HepG2 (cell line): ENCODE results near the gene TRMT2A. TPM values are rescaled to one million over a fixed set of nuclear protein-coding genes. Genes with fewer than 3 reads are reported as not detected.

ENCODE experiments used
- ARNT ChIP-seq: fragments of 450-650 bp; IDR thresholded peaks from 2 replicates; pipeline ENCODE4 v1.6.1; 2017
- ATF1 ChIP-seq: IDR thresholded peaks from 2 replicates; pipeline ENCODE4 v1.6.1; 2016; ENCODE audit warnings: mild to moderate bottlenecking, control low read depth
- KLF16 ChIP-seq, 2 experiments: sonication (generic) in 1 of 2; formaldehyde crosslinking in 1 of 2; IDR thresholded peaks; 2 replicates each; pipeline versions ENCODE4 v1.6.1 to v1.8.0; 2016 to 2023; ENCODE audit warnings: missing genetic modification reagents in 2 of 2, missing compliant biosample characterization in 1 of 2
- MAFG ChIP-seq: sonication (generic); formaldehyde crosslinking; IDR thresholded peaks from 2 replicates; pipeline ENCODE4 v1.5.1; 2020; ENCODE audit warnings: mild to moderate bottlenecking, missing genetic modification reagents
- MED1 ChIP-seq: sonication (generic); formaldehyde crosslinking; IDR thresholded peaks from 2 replicates; pipeline ENCODE4 v1.4.0; 2020; ENCODE audit warnings: missing genetic modification reagents
- NR1H2 ChIP-seq: sonication (generic); formaldehyde crosslinking; IDR thresholded peaks from 2 replicates; pipeline ENCODE4 v1.8.1; 2022; ENCODE audit warnings: low read depth, missing genetic modification reagents, borderline replicate concordance
- PAX8 ChIP-seq: sonication (generic); formaldehyde crosslinking; IDR thresholded peaks from 2 replicates; pipeline ENCODE4 v1.8.0; 2022; ENCODE audit warnings: mild to moderate bottlenecking, missing genetic modification reagents, borderline replicate concordance
- RAD21 ChIP-seq: fragments of 450-650 bp; formaldehyde crosslinking; IDR thresholded peaks from 2 replicates; pipeline ENCODE4 v1.5.0; 2020; ENCODE audit warnings: mild to moderate bottlenecking
- RARG ChIP-seq: sonication (generic); formaldehyde crosslinking; IDR thresholded peaks from 2 replicates; pipeline ENCODE4 v1.4.0; 2020; ENCODE audit warnings: low read depth, mild to moderate bottlenecking, missing genetic modification reagents
- RXRB ChIP-seq: IDR thresholded peaks from 2 replicates; pipeline ENCODE4 v1.6.1; 2016; ENCODE audit warnings: borderline replicate concordance, missing genetic modification reagents, missing compliant biosample characterization
- SKI ChIP-seq: fragments of 450-650 bp; IDR thresholded peaks from one replicate; pipeline ENCODE4 v1.6.1; 2018; ENCODE audit warnings: mild to moderate bottlenecking; ENCODE audit not compliant: partially characterized antibody
- ZFYVE20 ChIP-seq: sonication (generic); formaldehyde crosslinking; IDR thresholded peaks from 2 replicates; pipeline ENCODE4 v1.8.0; 2023; ENCODE audit warnings: low read depth, mild to moderate bottlenecking, moderate library complexity, missing genetic modification reagents, borderline replicate concordance
- ZKSCAN1 ChIP-seq: fragments of 150-350 bp; IDR thresholded peaks from 2 replicates; pipeline ENCODE4 v1.6.1; 2014; ENCODE audit warnings: low read length
- ZNF317 ChIP-seq: sonication (generic); formaldehyde crosslinking; IDR thresholded peaks from 2 replicates; pipeline ENCODE4 v1.5.0; 2020; ENCODE audit warnings: mild to moderate bottlenecking, missing genetic modification reagents
- ZNF335 ChIP-seq: sonication (generic); formaldehyde crosslinking; IDR thresholded peaks from 2 replicates; pipeline ENCODE4 v1.4.0; 2020; ENCODE audit warnings: missing genetic modification reagents
- ZNF562 ChIP-seq: sonication (generic); formaldehyde crosslinking; IDR thresholded peaks from 2 replicates; pipeline ENCODE4 v1.8.0; 2022; ENCODE audit warnings: missing genetic modification reagents, borderline replicate concordance
- ZNF75D ChIP-seq: sonication (generic); formaldehyde crosslinking; IDR thresholded peaks from 2 replicates; pipeline ENCODE4 v1.8.1; 2023; ENCODE audit warnings: missing genetic modification reagents, mild to moderate bottlenecking, borderline replicate concordance
- polyA plus RNA-seq, 8 experiments: library from polyadenylated mRNA; depleted of rRNA in 3 of 8; stranded (reverse) in 7 of 8; unstranded in 1 of 8; fragments of >200 nt; fragmentation: Illumina TruSeq in 4 of 8; extraction: Trizol in 4 of 8; gene quantifications; 2 replicates each; pipeline versions ENCODE4 v1.2.1 to v1.2.3, GENCODE V29; 2011 to 2016; ENCODE audit warnings: low read depth in 4 of 8, missing spikeins in 1 of 8, mixed read lengths in 1 of 8; ENCODE audit not compliant: insufficient read depth in 1 of 8
- total RNA-seq, 5 experiments: library from RNA; depleted of rRNA; stranded (reverse); fragments of >200 nt; fragmentation: Illumina TruSeq; extraction: Trizol; gene quantifications; 2 replicates each; pipeline ENCODE4 v1.2.3, GENCODE V29; 2016; ENCODE audit warnings: low read depth in 1 of 5
- TF ChIP-seq, protein P1 (sequence below): sonication (generic); formaldehyde crosslinking; IDR thresholded peaks from 2 replicates; pipeline ENCODE4 v1.4.0; 2020; ENCODE audit warnings: mild to moderate bottlenecking, missing genetic modification reagents
- TF ChIP-seq, protein P2 (sequence below): sonication (generic); formaldehyde crosslinking; IDR thresholded peaks from 2 replicates; pipeline ENCODE4 v1.5.0; 2020; ENCODE audit warnings: missing genetic modification reagents, mild to moderate bottlenecking, borderline replicate concordance
- TF ChIP-seq, protein P3 (sequence below): sonication (generic); formaldehyde crosslinking; IDR thresholded peaks from 2 replicates; pipeline ENCODE4 v1.4.0; 2020; ENCODE audit warnings: missing genetic modification reagents
- TF ChIP-seq, protein P4 (sequence below): sonication (generic); formaldehyde crosslinking; IDR thresholded peaks from 2 replicates; pipeline ENCODE4 v1.4.0; 2020; ENCODE audit warnings: missing genetic modification reagents

The TRMT2A gene
- total and polyA plus RNA-seq, 2 of the 13 experiments (the other 11 are each of a cell fraction or from before 2014, with no cell fraction given): 24.0 to 30.3 TPM

DNA sequence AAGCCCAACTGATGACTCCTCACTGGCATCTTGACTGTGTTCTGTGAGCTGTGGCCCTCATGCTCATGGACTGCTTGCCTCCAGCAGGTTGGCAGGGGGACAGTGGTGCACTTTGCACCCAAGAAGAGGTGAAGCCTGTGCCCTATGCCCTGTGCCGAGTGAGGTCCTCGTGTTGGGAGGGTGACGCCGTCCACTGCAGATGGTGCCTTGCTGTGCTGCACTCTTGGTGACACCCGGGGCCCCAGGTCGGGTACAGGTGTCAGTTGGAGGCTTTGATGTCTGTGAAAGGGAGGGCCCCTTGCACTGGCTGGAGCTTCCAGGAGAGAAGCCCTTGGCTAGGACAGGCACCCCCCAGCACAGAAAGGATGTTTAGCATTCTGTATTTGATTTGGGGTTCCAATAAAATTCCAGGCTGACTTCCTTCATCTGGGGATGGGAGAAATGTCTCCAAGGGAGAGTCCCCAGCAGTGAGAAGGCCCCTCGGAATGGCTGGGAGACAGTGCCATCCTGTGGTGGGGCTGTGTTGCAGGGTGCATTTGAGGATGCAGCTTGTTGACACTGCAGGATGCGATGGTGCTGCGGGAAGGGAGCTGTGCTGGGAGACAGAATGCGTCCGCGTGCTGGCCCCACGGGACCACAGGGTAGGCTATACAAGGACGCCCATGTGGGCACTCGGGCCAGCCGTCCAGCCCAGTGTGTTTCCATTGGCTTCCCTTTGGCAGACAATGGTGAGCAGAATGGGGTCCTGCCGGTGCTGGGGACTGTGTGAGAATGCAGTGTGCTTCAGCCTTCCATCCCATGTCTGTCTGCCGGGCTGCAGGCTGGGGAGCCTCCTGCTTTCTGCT, 12.1 kb upstream of the TRMT2A start (continued):
- TF ChIP-seq ZFYVE20 (CRISPR knock-in tag) (no peak), PAX8 (CRISPR knock-in tag) (no peak), MED1 (CRISPR knock-in tag) (no peak), ARNT (no peak), ZNF317 (CRISPR knock-in tag) (no peak), ZKSCAN1 (no peak), ZNF562 (CRISPR knock-in tag) (no peak), ATF1 (no peak), ZNF75D (no peak), KLF16 (CRISPR knock-in tag; IDR thresholded peaks at IDR 0.05) (peak in 1 of 2 experiments; percentile 34; a peak in 1 of 4 replicates), MAFG (CRISPR knock-in tag) (no peak), RARG (CRISPR knock-in tag) (no peak), NR1H2 (CRISPR knock-in tag) (no peak), SKI (no peak), RXRB (CRISPR knock-in tag) (peak; percentile 70; the same call in 1 of the 2 replicates), ZNF335 (CRISPR knock-in tag) (no peak), RAD21 (CRISPR knock-in tag) (peak; percentile 65)
- TF ChIP-seq, protein P1, sequence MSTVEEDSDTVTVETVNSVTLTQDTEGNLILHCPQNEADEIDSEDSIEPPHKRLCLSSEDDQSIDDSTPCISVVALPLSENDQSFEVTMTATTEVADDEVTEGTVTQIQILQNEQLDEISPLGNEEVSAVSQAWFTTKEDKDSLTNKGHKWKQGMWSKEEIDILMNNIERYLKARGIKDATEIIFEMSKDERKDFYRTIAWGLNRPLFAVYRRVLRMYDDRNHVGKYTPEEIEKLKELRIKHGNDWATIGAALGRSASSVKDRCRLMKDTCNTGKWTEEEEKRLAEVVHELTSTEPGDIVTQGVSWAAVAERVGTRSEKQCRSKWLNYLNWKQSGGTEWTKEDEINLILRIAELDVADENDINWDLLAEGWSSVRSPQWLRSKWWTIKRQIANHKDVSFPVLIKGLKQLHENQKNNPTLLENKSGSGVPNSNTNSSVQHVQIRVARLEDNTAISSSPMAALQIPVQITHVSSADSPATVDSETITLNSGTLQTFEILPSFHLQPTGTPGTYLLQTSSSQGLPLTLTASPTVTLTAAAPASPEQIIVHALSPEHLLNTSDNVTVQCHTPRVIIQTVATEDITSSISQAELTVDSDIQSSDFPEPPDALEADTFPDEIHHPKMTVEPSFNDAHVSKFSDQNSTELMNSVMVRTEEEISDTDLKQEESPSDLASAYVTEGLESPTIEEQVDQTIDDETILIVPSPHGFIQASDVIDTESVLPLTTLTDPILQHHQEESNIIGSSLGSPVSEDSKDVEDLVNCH (CRISPR knock-in tag): no peak
- TF ChIP-seq, protein P2, sequence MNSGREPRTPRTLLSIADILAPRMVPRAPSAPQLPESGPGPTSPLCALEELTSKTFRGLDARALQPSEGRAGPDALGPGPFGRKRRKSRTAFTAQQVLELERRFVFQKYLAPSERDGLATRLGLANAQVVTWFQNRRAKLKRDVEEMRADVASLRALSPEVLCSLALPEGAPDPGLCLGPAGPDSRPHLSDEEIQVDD (CRISPR knock-in tag): no peak; the same call in 1 of the 2 replicates
- TF ChIP-seq, protein P3, sequence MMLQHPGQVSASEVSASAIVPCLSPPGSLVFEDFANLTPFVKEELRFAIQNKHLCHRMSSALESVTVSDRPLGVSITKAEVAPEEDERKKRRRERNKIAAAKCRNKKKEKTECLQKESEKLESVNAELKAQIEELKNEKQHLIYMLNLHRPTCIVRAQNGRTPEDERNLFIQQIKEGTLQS (CRISPR knock-in tag): no peak
- TF ChIP-seq, protein P4, sequence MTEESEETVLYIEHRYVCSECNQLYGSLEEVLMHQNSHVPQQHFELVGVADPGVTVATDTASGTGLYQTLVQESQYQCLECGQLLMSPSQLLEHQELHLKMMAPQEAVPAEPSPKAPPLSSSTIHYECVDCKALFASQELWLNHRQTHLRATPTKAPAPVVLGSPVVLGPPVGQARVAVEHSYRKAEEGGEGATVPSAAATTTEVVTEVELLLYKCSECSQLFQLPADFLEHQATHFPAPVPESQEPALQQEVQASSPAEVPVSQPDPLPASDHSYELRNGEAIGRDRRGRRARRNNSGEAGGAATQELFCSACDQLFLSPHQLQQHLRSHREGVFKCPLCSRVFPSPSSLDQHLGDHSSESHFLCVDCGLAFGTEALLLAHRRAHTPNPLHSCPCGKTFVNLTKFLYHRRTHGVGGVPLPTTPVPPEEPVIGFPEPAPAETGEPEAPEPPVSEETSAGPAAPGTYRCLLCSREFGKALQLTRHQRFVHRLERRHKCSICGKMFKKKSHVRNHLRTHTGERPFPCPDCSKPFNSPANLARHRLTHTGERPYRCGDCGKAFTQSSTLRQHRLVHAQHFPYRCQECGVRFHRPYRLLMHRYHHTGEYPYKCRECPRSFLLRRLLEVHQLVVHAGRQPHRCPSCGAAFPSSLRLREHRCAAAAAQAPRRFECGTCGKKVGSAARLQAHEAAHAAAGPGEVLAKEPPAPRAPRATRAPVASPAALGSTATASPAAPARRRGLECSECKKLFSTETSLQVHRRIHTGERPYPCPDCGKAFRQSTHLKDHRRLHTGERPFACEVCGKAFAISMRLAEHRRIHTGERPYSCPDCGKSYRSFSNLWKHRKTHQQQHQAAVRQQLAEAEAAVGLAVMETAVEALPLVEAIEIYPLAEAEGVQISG (CRISPR knock-in tag): 0 out of 2 replicates have a peak, but pooled peaks have one; percentile 37
